Cardiac fibroblast (primary cell): ENCODE measurements around the gene GPX2.

ENCODE experiments used
- DNase-seq, 2 donors: peaks; one replicate each; pipeline versions ENCODE4 v3.0.0 to v3.0.0-alpha.2; 2010; ENCODE audit warnings: low read depth in 2 of 2
- H3K4me3 ChIP-seq, 2 donors: replicated peaks in 1 of 2; 1 replicate in 1 of 2; 2 replicates in 1 of 2; pipeline ENCODE4 v1.5.1; 2011; ENCODE audit warnings: low read depth in 2 of 2, low read length in 2 of 2, mild to moderate bottlenecking in 2 of 2, moderate library complexity in 1 of 2
- CTCF ChIP-seq: IDR thresholded peaks from one replicate; pipeline ENCODE4 v1.5.1; 2011; ENCODE audit warnings: low read depth, mild to moderate bottlenecking, low read length, inconsistent platforms

GPX2 gene

GRCh38 chr14:64948612-64949210 lies 6.2 kb upstream of the GPX2 start:
- no peak for TF ChIP-seq CTCF
- no peak overlapping the region for H3K4me3 ChIP-seq
- DNase-seq: no peak

GRCh38 chr14:64947710-64948611 lies 5.4 kb upstream of the GPX2 start:
- DNase-seq: no peak
- no peak for TF ChIP-seq CTCF
- no peak overlapping the region for H3K4me3 ChIP-seq

GRCh38 chr14:64946310-64947045 lies 3.9 kb upstream of the GPX2 start:
- H3K4me3 ChIP-seq: no peak overlapping the region
- DNase-seq: no peak
- TF ChIP-seq CTCF: no peak

GRCh38 chr14:64945431-64946178 lies 3.1 kb upstream of the GPX2 start:
- no peak overlapping the region for H3K4me3 ChIP-seq
- no peak for DNase-seq
- TF ChIP-seq CTCF: no peak

- no peak overlapping the region for H3K4me3 ChIP-seq
- no peak for TF ChIP-seq CTCF
- DNase-seq: no peak
These were observed 2.3 kb upstream of the GPX2 start for GRCh38 chr14:64944861-64945260.

- no peak overlapping the region for H3K4me3 ChIP-seq
- no peak for DNase-seq
- no peak for TF ChIP-seq CTCF
These were observed 1.5 kb upstream of the GPX2 start for GRCh38 chr14:64944041-64944440.
